Measurements from ENCODE around the gene PCDH1. TPM values are rescaled to one million over a fixed set of nuclear protein-coding genes. Genes with fewer than 3 reads are reported as not detected.
A peak's percentile ranks its signal among the peaks of the same experiment; 100 is the strongest.

Gene PCDH1
- total RNA-seq, 2 experiments from 2014 or later = not detected

DNA sequence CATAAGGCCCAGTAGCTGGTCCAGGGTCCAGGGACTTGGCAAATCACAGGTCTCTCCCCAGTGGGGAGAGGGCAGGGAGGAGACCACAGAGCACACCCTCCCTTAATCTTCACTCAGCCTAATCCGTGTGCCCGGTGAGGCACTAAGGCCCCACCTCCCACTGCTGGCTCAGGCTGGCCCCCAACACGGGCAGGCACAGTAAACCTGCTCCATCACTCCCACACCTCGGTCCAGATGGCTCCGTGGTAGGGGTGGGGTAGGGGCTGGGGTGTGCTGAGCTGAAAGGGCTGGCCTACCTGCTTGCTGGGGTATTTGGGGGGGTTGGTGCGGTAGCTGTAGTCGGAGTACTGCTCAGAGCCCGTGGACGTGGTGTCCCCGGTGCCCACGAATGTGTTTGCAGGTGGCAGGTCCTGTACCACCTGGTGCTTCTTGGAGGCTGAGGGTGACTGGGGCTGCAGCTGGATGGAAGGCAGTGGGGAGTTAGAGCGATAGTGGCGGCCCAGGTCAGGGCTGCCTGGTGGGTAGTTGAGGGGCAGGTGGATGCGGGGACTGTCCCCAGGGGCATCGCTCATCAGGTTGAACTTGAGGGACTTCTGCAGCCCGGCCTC lies 15.2 kb downstream of the PCDH1 start:
- DNase-seq (no peak), ATAC-seq (no peak)
- CTCF ChIA-PET = no interaction called here
- no peak overlapping the region for H3K4me3 Mint-ChIP-seq
- H3K36me3 Mint-ChIP-seq (ENCODE audit: low read depth) = no peaks in the 10 kb centered on the region
- no peak overlapping the region for H3K27ac Mint-ChIP-seq
- H3K9me3 Mint-ChIP-seq (ENCODE audit: insufficient read depth) = no peaks in the 10 kb centered on the region
- H3K27me3 Mint-ChIP-seq (ENCODE audit: low read depth) = peaks cover 19% of the 10 kb centered on the region
- no peaks in the 10 kb centered on the region for H3K4me1 Mint-ChIP-seq (ENCODE audit: low read depth)
- POLR2A ChIA-PET = no interaction called here

DNA sequence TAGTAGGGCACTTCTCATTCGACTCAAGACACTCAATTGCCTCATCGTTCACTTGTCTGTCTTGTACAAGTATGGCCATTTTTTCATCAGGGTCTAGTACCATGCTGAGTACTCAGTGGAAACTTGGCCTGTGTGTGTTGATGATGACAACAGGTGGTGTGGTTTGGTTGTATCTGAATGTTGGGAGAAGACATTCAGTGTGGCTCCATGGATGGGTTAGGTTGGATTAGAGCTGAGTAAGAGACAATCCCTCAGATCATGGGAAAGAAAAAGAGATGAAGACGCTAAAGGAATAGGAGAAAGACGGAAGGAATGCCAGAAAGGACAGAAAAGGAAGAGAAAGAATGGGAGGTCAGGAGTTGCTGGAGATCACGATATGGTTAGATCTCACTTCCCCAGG lies 17.0 kb downstream of the PCDH1 start:
- Mint-ChIP-seq H3K9me3 (ENCODE audit: insufficient read depth) (no peaks in the 10 kb centered on the region), H3K4me1 (ENCODE audit: low read depth) (no peaks in the 10 kb centered on the region), H3K27me3 (ENCODE audit: low read depth) (peaks cover 15% of the 10 kb centered on the region), H3K4me3 (no peak overlapping the region), H3K36me3 (ENCODE audit: low read depth) (no peaks in the 10 kb centered on the region), H3K27ac (no peak overlapping the region)
- no peak for DNase-seq
- ChIA-PET POLR2A (interaction anchor here (0.5 kb wide), 1 partner anchor 100 kb away, joined by 3 read pairs; no protein-coding TSS in a partner anchor), CTCF (interaction anchor here (1.8 kb wide), 1 partner anchor 18 kb away, joined by 7 read pairs; no protein-coding TSS in a partner anchor)
- ATAC-seq = no peak

DNA sequence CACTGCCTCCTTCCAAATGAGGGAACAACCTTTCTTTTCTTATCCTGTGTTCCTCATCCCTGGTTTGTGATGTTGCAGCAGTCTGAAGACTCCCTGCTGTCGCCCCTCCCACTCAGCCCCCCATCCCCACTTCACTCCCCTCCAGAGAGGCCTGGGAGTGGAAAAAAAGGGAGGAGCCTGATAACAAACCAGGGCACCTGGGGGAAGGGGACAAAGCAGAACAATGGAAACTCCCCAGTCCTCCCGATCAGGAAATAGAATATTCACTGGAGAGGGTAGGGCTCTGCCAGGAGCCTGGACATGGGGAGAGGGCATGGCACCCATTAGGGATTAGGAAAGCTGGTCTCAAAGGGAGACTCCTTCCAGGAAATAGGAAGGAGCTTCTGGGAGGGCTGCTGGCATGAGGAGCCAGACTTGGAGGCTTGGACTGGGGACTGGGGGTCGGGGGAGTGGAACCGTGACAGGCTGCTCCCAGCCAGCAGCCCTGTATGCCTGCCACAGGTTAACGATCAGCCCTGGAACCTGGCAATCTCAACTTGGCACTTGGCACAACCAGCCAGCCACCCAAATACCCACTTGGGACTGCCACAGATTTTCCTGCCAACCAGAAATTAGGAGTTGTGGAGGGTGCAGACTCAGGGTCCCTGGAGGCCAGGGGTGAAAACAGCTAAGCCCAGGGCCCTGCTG lies 20.0 kb downstream of the PCDH1 start:
- H3K4me3 Mint-ChIP-seq = no peak overlapping the region
- no peak overlapping the region for H3K27ac Mint-ChIP-seq
- ATAC-seq (no peak), DNase-seq (no peak)
- no peaks in the 10 kb centered on the region for H3K4me1 Mint-ChIP-seq (ENCODE audit: low read depth)
- ChIA-PET POLR2A (no interaction called here), CTCF (interaction anchor here (1.0 to 1.9 kb wide), 3 partner anchors 8 to 46 kb away, joined by 3 to 9 read pairs (median 3); partner anchors contain the start of gene PCDH1)
- no peaks in the 10 kb centered on the region for H3K9me3 Mint-ChIP-seq (ENCODE audit: insufficient read depth)
- H3K36me3 Mint-ChIP-seq (ENCODE audit: low read depth) = no peaks in the 10 kb centered on the region
- H3K27me3 Mint-ChIP-seq (ENCODE audit: low read depth) = peaks cover 15% of the 10 kb centered on the region

DNA sequence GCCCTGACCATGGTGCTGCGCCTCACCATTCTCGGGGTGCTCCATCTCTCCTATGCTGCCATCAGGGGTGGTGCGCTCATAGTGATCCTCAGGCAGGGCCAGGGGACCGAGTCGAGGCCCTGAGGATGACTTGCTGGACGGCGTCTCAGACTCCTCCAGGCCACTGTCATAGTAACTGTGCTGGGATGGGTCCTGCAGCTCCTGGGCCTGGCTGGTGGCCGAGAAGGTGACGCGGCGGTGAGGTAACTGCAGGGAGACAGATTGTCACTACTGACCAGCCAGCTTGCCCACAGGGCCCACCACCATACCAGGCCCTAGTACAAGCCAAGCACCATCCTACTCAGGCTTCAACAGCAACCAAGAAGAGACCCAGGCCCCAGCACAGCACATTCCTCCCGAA lies 21.0 kb downstream of the PCDH1 start:
- Mint-ChIP-seq H3K27ac (no peak overlapping the region), H3K9me3 (ENCODE audit: insufficient read depth) (no peaks in the 10 kb centered on the region), H3K27me3 (ENCODE audit: low read depth) (peaks cover 15% of the 10 kb centered on the region), H3K4me3 (no peak overlapping the region), H3K36me3 (ENCODE audit: low read depth) (no peaks in the 10 kb centered on the region), H3K4me1 (ENCODE audit: low read depth) (no peaks in the 10 kb centered on the region)
- DNase-seq (no peak), ATAC-seq (no peak)
- ChIA-PET POLR2A (no interaction called here), CTCF (no interaction called here)

DNA sequence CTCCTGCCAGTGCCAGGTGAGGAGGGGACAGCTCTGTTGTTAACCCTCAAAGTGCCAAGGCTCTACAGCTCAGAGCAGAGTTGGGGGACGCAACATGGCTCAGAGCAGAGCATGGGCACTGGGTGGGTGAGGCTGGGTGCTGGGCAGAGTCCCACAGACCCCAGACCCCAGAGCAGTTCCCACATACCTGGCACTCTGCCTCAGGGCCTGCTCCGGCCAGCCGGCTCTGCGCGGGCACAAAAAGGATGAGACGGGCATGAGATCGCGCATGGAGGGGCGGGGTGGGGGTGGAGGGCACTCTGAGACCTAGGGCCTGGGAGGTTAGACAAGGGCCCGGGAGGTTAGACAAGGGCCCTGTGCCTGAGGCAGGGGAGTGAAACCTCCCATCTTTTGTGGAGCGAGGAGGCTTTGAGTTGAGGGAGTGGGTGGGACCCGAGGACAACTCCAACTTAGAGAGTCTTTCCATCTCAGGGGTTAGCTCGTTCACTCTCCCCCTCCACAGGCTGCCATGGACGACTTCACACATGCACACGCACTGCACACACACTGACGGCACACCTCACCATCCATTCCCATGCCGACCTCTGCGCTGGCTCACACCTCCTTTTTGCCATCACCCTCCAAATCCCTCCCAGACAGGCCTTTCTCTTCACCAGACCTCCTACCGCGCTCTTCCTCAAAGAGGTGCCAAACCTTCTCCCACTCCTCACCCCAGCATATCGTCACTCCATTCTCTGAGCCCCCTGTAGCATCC lies 22.0 kb downstream of the PCDH1 start:
- no peak overlapping the region for H3K27ac Mint-ChIP-seq
- H3K36me3 Mint-ChIP-seq (ENCODE audit: low read depth) = no peaks in the 10 kb centered on the region
- no peak overlapping the region for H3K4me3 Mint-ChIP-seq
- ChIA-PET POLR2A (no interaction called here), CTCF (no interaction called here)
- H3K9me3 Mint-ChIP-seq (ENCODE audit: insufficient read depth) = no peaks in the 10 kb centered on the region
- ATAC-seq (no peak), DNase-seq (no peak)
- no peaks in the 10 kb centered on the region for H3K4me1 Mint-ChIP-seq (ENCODE audit: low read depth)
- H3K27me3 Mint-ChIP-seq (ENCODE audit: low read depth) = peaks cover 12% of the 10 kb centered on the region

DNA sequence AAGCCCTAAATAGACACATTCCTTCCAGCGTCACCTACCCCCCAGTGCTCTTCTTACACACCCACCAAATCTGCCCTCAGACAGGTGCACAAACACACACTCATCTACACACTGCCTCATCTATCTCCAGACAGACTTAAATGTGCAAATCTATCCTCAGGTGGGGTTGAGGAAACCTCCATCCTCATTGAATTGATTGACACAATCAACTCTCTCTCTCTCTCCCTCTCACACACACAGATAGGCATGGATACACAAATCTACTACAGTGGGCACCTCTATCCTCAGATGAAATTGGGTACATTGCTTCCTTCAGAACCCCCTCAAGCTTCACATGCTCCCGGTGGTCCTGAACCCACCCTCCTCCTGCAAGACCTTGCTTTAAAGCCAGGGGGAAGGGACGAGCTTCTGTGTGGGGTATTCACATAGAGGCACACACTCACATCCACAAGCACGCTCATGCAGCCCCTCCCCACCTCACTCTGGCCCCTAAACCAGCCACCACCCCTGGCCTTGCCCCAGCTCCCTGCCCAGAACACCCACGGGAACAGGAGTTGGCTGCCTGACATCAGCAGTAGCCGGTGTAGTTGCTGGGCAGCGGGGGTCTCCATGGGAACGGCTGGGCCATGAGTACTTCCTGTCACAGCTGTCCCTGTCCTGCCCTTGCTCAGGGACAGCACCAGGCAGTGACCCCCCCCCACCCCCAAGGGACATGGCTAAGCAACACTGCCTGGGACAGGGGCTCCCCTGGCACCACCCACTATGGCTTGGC lies 22.8 kb downstream of the PCDH1 start:
- peaks cover 9% of the 10 kb centered on the region for H3K27me3 Mint-ChIP-seq (ENCODE audit: low read depth)
- H3K4me1 Mint-ChIP-seq (ENCODE audit: low read depth) = no peaks in the 10 kb centered on the region
- H3K27ac Mint-ChIP-seq = no peak overlapping the region
- H3K9me3 Mint-ChIP-seq (ENCODE audit: insufficient read depth) = no peaks in the 10 kb centered on the region
- ATAC-seq = no peak
- no peak for DNase-seq
- CTCF ChIA-PET = no interaction called here
- POLR2A ChIA-PET = no interaction called here
- H3K4me3 Mint-ChIP-seq = no peak overlapping the region
- no peaks in the 10 kb centered on the region for H3K36me3 Mint-ChIP-seq (ENCODE audit: low read depth)

DNA sequence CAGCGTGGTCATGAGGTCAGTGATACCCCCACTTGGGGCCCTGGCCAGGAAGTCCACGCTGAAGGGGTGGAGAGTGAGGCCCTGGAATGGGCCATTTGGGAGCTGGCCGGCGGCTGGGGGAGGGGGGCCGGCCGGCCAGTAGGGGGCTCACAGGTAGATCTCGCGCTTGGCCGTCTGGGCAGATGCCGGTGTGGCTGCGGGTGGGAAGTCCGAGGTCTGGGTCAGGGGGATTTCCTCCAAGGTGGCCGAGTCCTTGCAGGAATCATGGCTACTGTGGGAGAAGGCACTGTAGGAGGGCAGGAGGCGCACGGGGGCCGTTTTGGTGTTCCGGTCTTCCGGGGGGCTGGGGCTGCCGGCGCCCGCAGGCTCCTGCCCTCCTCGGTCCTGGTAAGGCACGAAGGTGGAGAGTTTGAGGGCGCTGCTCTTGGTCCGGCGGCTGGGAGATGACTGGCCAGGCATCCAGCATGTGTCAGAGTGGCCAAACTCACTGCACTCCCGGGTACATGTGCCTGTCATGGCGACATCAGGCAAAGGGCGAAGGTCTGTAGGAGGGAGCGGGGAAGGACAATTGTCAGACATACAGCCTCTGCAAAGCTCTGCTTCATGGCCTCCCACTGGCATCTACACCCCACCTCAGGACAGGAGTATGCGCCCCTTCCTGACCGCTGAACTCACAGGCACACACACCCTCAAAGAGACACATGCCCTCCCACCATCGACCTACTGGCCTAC lies 24.1 kb downstream of the PCDH1 start:
- H3K9me3 Mint-ChIP-seq (ENCODE audit: insufficient read depth) = no peaks in the 10 kb centered on the region
- H3K4me3 Mint-ChIP-seq = no peak overlapping the region
- CTCF ChIA-PET = no interaction called here
- no peaks in the 10 kb centered on the region for H3K36me3 Mint-ChIP-seq (ENCODE audit: low read depth)
- peaks cover 4% of the 10 kb centered on the region for H3K4me1 Mint-ChIP-seq (ENCODE audit: low read depth)
- POLR2A ChIA-PET = interaction anchor here (0.7 kb wide), 1 partner anchor 106 kb away, joined by 3 read pairs; no protein-coding TSS in a partner anchor
- no peak overlapping the region for H3K27ac Mint-ChIP-seq
- DNase-seq (no peak), ATAC-seq (no peak)
- no peaks in the 10 kb centered on the region for H3K27me3 Mint-ChIP-seq (ENCODE audit: low read depth)

DNA sequence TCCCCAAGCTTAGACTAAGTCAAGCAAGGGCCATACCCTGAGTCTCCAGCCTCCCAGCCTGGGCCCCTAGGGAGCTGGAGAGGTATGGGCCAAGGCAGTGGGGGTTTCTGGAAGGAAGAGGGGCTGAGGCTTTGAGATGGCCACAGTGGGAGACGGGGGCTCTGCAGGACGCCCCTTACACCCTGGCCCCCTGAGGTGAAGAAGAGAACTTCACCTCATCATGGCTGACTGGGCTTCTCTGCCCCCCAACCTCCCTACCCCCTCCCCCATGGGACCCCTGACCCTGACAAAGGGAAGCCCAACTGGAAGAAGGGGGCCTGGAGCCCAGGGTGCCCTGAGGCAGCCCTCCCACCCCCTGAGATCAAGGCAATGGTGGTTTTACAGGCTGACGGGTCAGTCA lies 25.8 kb downstream of the PCDH1 start:
- Mint-ChIP-seq H3K9me3 (ENCODE audit: insufficient read depth) (no peaks in the 10 kb centered on the region), H3K27ac (no peak overlapping the region), H3K36me3 (ENCODE audit: low read depth) (no peaks in the 10 kb centered on the region), H3K4me3 (no peak overlapping the region), H3K4me1 (ENCODE audit: low read depth) (peaks cover 16% of the 10 kb centered on the region), H3K27me3 (ENCODE audit: low read depth) (peaks cover 2% of the 10 kb centered on the region)
- ATAC-seq = no peak
- POLR2A ChIA-PET = interaction anchor here (0.6 kb wide), 1 partner anchor 103 kb away, joined by 3 read pairs; no protein-coding TSS in a partner anchor
- no peak for DNase-seq
- CTCF ChIA-PET = no interaction called here

DNA sequence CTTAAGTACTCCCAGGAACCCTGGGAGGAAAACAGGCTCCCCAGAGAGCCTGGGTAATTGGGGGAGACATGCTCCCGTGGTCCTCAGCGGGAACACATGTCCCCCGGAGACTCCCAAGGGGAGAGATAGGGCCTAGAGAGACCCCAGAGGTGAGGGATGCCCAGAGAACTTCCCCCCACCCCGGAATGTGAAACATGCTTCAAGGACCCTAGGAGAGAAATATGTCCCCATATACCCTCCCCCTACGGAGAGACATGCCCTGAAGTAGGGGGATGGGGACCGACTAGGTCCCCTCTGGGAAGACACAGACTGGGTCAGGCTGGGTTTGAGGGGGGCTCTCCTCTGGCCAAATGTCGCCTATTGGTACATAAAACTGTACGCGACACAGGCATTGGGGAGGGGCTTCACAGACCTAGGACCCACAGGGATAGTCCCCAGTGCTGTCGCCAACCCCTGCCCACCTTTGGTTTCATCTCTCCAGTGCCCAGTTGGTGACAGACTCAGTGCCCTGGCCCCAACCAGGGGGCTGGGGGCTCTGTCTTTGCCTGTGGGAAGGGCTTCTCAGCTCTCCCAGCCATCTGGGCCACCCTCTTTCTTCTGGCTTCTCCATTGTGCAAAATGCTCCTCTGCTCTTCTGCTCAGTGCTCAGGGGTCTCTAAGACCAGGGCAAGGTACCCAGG lies 26.9 kb downstream of the PCDH1 start:
- POLR2A ChIA-PET = no interaction called here
- Mint-ChIP-seq H3K4me3 (peak overlapping the region; percentile 60), H3K36me3 (ENCODE audit: low read depth) (no peaks in the 10 kb centered on the region), H3K27me3 (ENCODE audit: low read depth) (peaks cover 2% of the 10 kb centered on the region), H3K4me1 (ENCODE audit: low read depth) (peaks cover 16% of the 10 kb centered on the region), H3K9me3 (ENCODE audit: insufficient read depth) (no peaks in the 10 kb centered on the region), H3K27ac (no peak overlapping the region)
- CTCF ChIA-PET = no interaction called here
- ATAC-seq (no peak), DNase-seq (no peak)

DNA sequence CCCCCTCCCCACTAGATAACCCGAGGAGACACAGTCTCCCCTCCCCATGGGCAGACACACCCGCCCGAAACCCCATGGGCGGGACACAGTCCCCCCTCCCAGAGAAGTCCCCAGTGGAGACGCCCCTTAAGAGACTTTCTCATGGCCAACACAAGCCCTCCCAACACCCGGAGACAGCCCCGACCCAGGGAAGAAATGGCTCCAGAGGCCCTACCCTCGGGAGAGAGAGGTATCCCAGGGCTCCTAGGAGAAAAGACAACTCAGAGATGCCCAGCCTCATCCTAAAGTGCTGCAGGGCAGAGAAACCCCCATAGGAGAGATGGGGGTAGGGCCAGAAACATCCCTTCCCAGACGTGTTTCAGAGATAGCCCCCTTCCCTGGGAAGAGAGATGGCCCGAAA lies 27.4 kb downstream of the PCDH1 start:
- ATAC-seq (no peak), DNase-seq (no peak)
- ChIA-PET CTCF (interaction anchor here (0.8 to 1.7 kb wide), 6 partner anchors 8 to 159 kb away, joined by 3 to 7 read pairs (median 4); partner anchors contain the start of gene RNF14), POLR2A (interaction anchor here (0.6 to 2.1 kb wide), 5 partner anchors 19 to 200 kb away, joined by 3 to 6 read pairs (median 4); partner anchors contain the start of genes DELE1, FCHSD1 and RNF14)
- peaks cover 2% of the 10 kb centered on the region for H3K27me3 Mint-ChIP-seq (ENCODE audit: low read depth)
- H3K9me3 Mint-ChIP-seq (ENCODE audit: insufficient read depth) = no peaks in the 10 kb centered on the region
- H3K27ac Mint-ChIP-seq = peak overlapping the region; percentile 25
- peak overlapping the region; percentile 60 for H3K4me3 Mint-ChIP-seq
- H3K4me1 Mint-ChIP-seq (ENCODE audit: low read depth) = peaks cover 19% of the 10 kb centered on the region
- H3K36me3 Mint-ChIP-seq (ENCODE audit: low read depth) = no peaks in the 10 kb centered on the region
